WI38 (cell line): ENCODE data around the gene MAL.

ENCODE experiments used
- H3K4me3 ChIP-seq: 2 replicates; pipeline ENCODE4 v1.5.1; 2011; ENCODE audit warnings: low read depth, mild to moderate bottlenecking, control low read depth, low read length
- CTCF ChIP-seq: IDR thresholded peaks from 2 replicates; pipeline ENCODE4 v1.5.1; 2012; ENCODE audit warnings: low read depth, mild to moderate bottlenecking, control low read depth, low read length

The MAL gene

GRCh38 chr2:95076705-95077529, 51.4 kb downstream of the MAL start:
- H3K4me3 ChIP-seq, result peak overlapping the region; percentile 51
- peak; percentile 84 for TF ChIP-seq CTCF

- H3K4me3 ChIP-seq, result no peak overlapping the region
- TF ChIP-seq CTCF, result no peak
Observed at GRCh38 chr2:95077530-95077825, 52.0 kb downstream of the MAL start.

- H3K4me3 ChIP-seq, result no peak overlapping the region
- TF ChIP-seq CTCF, result no peak
Observed at GRCh38 chr2:95077861-95078603, 52.5 kb downstream of the MAL start.

GRCh38 chr2:95079199-95079683, 53.7 kb downstream of the MAL start:
- no peak for TF ChIP-seq CTCF

GRCh38 chr2:95082477-95082876, 57.0 kb downstream of the MAL start:
- H3K4me3 ChIP-seq, result no peak overlapping the region
- no peak for TF ChIP-seq CTCF

More at GRCh38 chr2:95079199-95079683, 53.7 kb downstream of the MAL start:
- H3K4me3 ChIP-seq, result no peak overlapping the region

GRCh38 chr2:95086017-95086416, 60.5 kb downstream of the MAL start:
- H3K4me3 ChIP-seq, result no peak overlapping the region
- TF ChIP-seq CTCF, result no peak

GRCh38 chr2:95087379-95087778, 61.9 kb downstream of the MAL start:
- H3K4me3 ChIP-seq, result no peak overlapping the region
- TF ChIP-seq CTCF, result no peak
